Effector memory CD4-positive, alpha-beta T cell (primary cell): ENCODE measurements around the gene TPP1.

Experiments
- DNase-seq, 3 donors: peaks; one replicate each; pipeline ENCODE4 v3.0.0-alpha.2; 2020
- H3K27ac ChIP-seq: 2 replicates; pipeline ENCODE4 v1.7.0; 2013; ENCODE audit warnings: mild to moderate bottlenecking, low read length, moderate library complexity; ENCODE audit not compliant: insufficient read depth, poor library complexity, severe bottlenecking
- H3K27me3 ChIP-seq: replicated peaks from 2 replicates; pipeline ENCODE4 v1.7.0; 2013; ENCODE audit warnings: mild to moderate bottlenecking, low read length; ENCODE audit not compliant: insufficient read depth, control insufficient read depth, poor library complexity, severe bottlenecking
- H3K36me3 ChIP-seq: 2 replicates; pipeline ENCODE4 v1.7.0; 2013; ENCODE audit warnings: mild to moderate bottlenecking, low read length, moderate library complexity; ENCODE audit not compliant: control insufficient read depth, insufficient read depth
- H3K4me1 ChIP-seq: 2 replicates; pipeline ENCODE4 v1.7.0; 2013; ENCODE audit warnings: low read length, mild to moderate bottlenecking; ENCODE audit not compliant: control insufficient read depth, insufficient read depth, poor library complexity, severe bottlenecking
- H3K4me3 ChIP-seq: 2 replicates; pipeline ENCODE4 v1.7.0; 2013; ENCODE audit warnings: low read length, low read depth, mild to moderate bottlenecking; ENCODE audit not compliant: insufficient read depth, poor library complexity, severe bottlenecking
- H3K9me3 ChIP-seq: 2 replicates; pipeline ENCODE4 v1.7.0; 2013; ENCODE audit warnings: mild to moderate bottlenecking, low read length, moderate library complexity; ENCODE audit not compliant: control insufficient read depth

The TPP1 gene

DNA sequence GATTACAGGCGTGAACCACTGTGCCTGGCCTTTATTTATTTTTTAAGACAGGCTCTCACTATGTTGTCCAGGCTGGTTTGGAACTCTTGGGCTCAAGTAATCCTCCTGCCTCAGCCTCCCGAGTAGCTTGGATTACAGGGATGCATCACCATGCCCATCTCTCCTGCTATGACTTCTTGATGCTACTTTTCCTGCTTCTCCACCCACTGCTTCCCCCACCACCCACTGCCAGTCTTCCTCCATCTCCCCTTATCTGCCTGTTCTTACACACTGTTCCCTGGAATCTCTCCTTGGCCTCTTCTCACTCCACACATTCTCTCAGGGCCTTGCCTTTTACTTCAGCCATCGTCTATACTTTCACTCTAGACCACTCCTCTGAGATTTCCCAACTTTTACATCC is 17.3 kb upstream of the TPP1 start:
- H3K27me3 ChIP-seq: no peaks in the 10 kb centered on the region
- peaks cover 13% of the 10 kb centered on the region for H3K36me3 ChIP-seq
- no peaks in the 10 kb centered on the region for H3K4me1 ChIP-seq
- no peak overlapping the region for H3K27ac ChIP-seq
- DNase-seq: no peak
- no peaks in the 10 kb centered on the region for H3K9me3 ChIP-seq
- H3K4me3 ChIP-seq: no peak overlapping the region

DNA sequence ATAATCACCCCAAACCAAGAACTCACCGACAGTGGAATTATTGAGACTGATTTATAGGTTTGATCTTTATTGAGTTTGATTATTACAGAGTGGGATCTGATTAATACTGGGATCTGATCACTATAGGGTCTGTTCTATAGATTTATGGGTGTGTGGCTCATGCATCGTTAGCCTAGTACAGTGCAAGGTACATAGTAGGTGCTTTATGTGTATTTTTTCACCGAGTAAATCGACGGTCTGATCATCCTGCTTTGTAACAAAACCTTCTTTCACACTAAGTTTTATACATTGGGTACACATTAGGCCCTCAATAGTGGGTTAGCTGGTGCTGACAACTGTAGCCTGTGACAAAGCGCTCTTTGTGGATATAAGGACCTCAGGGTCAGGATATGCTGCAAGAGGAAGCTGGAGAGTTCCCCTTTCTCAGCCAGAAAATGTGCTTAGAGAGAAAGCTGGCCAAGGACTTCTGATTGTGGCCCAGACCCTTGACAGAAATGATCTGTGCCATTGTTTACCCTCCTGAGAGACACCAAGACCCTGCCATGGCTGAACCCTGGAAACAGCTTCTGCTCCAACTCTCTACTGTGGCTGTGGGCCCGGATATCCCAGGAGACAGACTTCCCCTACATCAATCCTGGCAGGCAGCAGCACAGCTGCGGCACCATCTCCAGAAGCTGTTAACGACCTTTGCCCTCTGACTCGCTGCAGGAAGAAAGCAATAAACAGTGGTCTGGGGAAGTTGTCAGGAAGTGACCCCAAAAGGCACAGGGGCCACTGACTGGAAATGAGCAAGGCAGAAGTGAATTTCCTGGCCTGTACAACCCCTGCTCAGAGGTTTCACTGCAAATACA is 16.1 kb upstream of the TPP1 start:
- Histone ChIP-seq H3K36me3 (peaks cover 12% of the 10 kb centered on the region), H3K27ac (no peak overlapping the region), H3K9me3 (no peaks in the 10 kb centered on the region), H3K4me3 (no peak overlapping the region), H3K4me1 (no peaks in the 10 kb centered on the region), H3K27me3 (no peaks in the 10 kb centered on the region)
- DNase-seq: no peak

GRCh38 chr11:6634534-6634933 is 15.3 kb upstream of the TPP1 start:
- peaks cover 7% of the 10 kb centered on the region for H3K36me3 ChIP-seq
- no peak overlapping the region for H3K4me3 ChIP-seq
- no peaks in the 10 kb centered on the region for H3K27me3 ChIP-seq
- no peak overlapping the region for H3K27ac ChIP-seq
- no peaks in the 10 kb centered on the region for H3K9me3 ChIP-seq
- DNase-seq: no peak
- H3K4me1 ChIP-seq: no peaks in the 10 kb centered on the region

- DNase-seq: no peak
- H3K36me3 ChIP-seq: peaks cover 3% of the 10 kb centered on the region
- no peak overlapping the region for H3K4me3 ChIP-seq
- no peaks in the 10 kb centered on the region for H3K4me1 ChIP-seq
- no peaks in the 10 kb centered on the region for H3K27me3 ChIP-seq
- H3K27ac ChIP-seq: no peak overlapping the region
- H3K9me3 ChIP-seq: no peaks in the 10 kb centered on the region
Observed at GRCh38 chr11:6633422-6634408, 14.5 kb upstream of the TPP1 start.

GRCh38 chr11:6632116-6633073 is 13.2 kb upstream of the TPP1 start:
- Histone ChIP-seq H3K36me3 (peaks cover 3% of the 10 kb centered on the region), H3K27ac (no peak overlapping the region)

GRCh38 chr11:6631361-6631890 is 12.2 kb upstream of the TPP1 start:
- H3K27ac ChIP-seq: no peak overlapping the region
- H3K27me3 ChIP-seq: no peaks in the 10 kb centered on the region
- no peaks in the 10 kb centered on the region for H3K4me1 ChIP-seq
- no peaks in the 10 kb centered on the region for H3K9me3 ChIP-seq
- peaks cover 3% of the 10 kb centered on the region for H3K36me3 ChIP-seq
- no peak overlapping the region for H3K4me3 ChIP-seq
- no peak for DNase-seq

More at GRCh38 chr11:6632116-6633073, 13.2 kb upstream of the TPP1 start:
- Histone ChIP-seq H3K27me3 (no peaks in the 10 kb centered on the region), H3K9me3 (no peaks in the 10 kb centered on the region), H3K4me1 (no peaks in the 10 kb centered on the region), H3K4me3 (no peak overlapping the region)
- no peak for DNase-seq

GRCh38 chr11:6630632-6631291 is 11.5 kb upstream of the TPP1 start:
- Histone ChIP-seq H3K4me3 (no peak overlapping the region), H3K36me3 (peaks cover 3% of the 10 kb centered on the region), H3K27ac (no peak overlapping the region), H3K9me3 (no peaks in the 10 kb centered on the region), H3K27me3 (no peaks in the 10 kb centered on the region), H3K4me1 (no peaks in the 10 kb centered on the region)
- no peak for DNase-seq

DNA sequence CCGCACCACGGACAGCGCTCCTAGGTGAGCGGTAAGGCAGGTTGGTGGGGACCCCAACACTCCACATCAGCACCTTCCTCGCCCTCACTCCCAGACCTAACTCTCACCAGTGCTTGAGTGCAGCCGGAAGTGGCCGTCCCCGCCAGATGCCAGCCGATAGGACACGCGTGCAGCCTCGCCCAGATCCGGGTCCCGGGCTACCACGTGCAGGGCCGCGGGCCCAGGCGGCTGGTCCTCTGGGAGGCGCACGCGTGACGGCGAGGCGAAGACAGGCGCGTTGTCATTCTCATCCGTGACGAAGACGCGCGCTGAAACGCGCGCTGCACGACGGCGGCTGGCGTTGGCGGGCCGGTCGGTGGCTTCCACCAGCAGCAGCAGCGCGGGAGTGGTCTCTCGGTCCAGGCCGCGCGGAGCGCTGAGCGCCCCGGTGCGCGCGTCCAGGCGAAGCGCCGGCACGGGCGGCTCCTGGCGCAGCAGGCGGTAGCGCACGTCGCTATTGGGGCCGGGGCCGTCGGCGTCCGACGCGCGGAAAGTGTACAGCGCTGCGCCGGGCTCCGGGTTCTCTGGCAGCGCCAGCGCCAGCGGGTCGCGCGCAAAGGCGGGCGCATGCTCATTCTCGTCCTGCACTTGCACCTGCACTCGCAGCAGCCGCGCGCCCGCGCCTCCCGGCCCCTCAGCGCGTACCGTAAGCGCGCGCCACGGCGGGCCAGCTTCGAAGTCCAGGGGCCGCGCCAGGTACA is 10.8 kb upstream of the TPP1 start:
- no peak for DNase-seq
- H3K9me3 ChIP-seq: no peaks in the 10 kb centered on the region
- peaks cover 7% of the 10 kb centered on the region for H3K36me3 ChIP-seq
- H3K27ac ChIP-seq: no peak overlapping the region
- H3K4me3 ChIP-seq: no peak overlapping the region
- no peaks in the 10 kb centered on the region for H3K4me1 ChIP-seq
- H3K27me3 ChIP-seq: no peaks in the 10 kb centered on the region
